Mucosa of descending colon (tissue), 3 donors: ENCODE measurements around the gene FRMD4A. TPM values are rescaled to one million over a fixed set of nuclear protein-coding genes. Genes with fewer than 3 reads are reported as not detected.
A peak's percentile ranks its signal among the peaks of the same experiment; 100 is the strongest.
"Not testable (repeated sequence)": the region's sequence is repeated elsewhere in the genome, so short reads cannot be mapped to it uniquely, and the experiment has no call there.

Source experiments
- ATAC-seq: fragments of 200-7000 bp; cut with Tn5 transposase; one replicate; pipeline ENCODE4 v1.9.1; 2020; ENCODE audit warnings: mild to moderate bottlenecking, moderate library complexity
- DNase-seq, 3 donors: peaks; one replicate each; pipeline ENCODE4 v3.0.0-alpha.2; 2020
- H3K36me3 ChIP-seq: fragments of 200-600 bp; one replicate; pipeline ENCODE4 v1.8.0; 2021; ENCODE audit warnings: low read depth, mild to moderate bottlenecking
- H3K4me1 ChIP-seq: fragments of 200-600 bp; one replicate; pipeline ENCODE4 v1.8.0; 2021; ENCODE audit warnings: low read depth, mild to moderate bottlenecking
- H3K4me3 ChIP-seq: fragments of 200-600 bp; one replicate; pipeline ENCODE4 v1.8.0; 2021; ENCODE audit warnings: mild to moderate bottlenecking
- H3K9me3 ChIP-seq: fragments of 200-600 bp; one replicate; pipeline ENCODE4 v1.8.0; 2021; ENCODE audit warnings: mild to moderate bottlenecking
- intact Hi-C, 2 donors: fragments of 100-400 bp; cut with DNase I in 1 of 2; cut with micrococcal nuclease in 1 of 2; formaldehyde crosslinking; loops; one replicate each; pipeline versions ENCODE4 v1.11.0 to v1.11.1; 2022; cut with DNase I, micrococcal nuclease
- total RNA-seq, 3 donors: library from RNA; stranded (reverse); fragmentation: NEBNext Ultra II Directional in 2 of 3; extraction: Animal tissue kit (Norgen Biotek cat#: 25700) in 2 of 3; gene quantifications; one replicate each; pipeline versions ENCODE4 v1.2.1 to v1.2.4, GENCODE V29; 2021 to 2023
- TF ChIP-seq, protein P1 (sequence below): fragments of 200-600 bp; IDR thresholded peaks from one replicate; pipeline ENCODE4 v1.8.0; 2022; ENCODE audit warnings: antibody characterized with exemption, mild to moderate bottlenecking
- donor health status: DM: no; HTN: no; CAD: no; lungs with moderate emphysema.
- donor health status: DM: no; HTN: no; CAD: no.
- donor health status: DM: no; HTN: yes; CAD: no.

The FRMD4A gene
- total RNA-seq, 3 donors from 2014 or later = 9.8 to 40.6 (median 17.2) TPM

DNA sequence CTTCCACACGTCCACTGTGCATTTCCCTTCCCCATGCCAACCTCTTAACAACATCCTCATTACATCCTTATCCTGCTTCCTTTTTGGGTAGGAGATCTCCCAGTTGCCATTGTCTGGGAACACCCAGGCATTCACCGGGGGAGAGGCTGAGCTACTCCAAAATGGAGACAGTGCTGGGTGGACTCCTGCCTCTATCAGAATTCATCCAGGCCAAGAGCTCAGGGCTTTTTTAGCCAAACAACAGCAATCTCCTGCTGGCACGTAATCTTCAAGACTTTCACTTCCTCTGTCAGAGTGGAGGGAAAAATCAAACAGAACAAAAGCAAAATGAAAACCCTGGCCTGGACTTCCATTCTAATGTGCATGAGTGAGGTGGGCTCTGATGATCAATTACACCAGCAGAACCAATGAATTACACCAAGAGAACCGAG lies 499.0 kb downstream of the FRMD4A start:
- Histone ChIP-seq H3K9me3 (no peaks in the 10 kb centered on the region), H3K4me1 (no peaks in the 10 kb centered on the region), H3K4me3 (no peak overlapping the region), H3K36me3 (no peaks in the 10 kb centered on the region)
- ATAC-seq (no peak), DNase-seq (peak in 1 of 3 donors; percentile 17)
- intact Hi-C loops = no loop called here
- TF ChIP-seq, protein P1, sequence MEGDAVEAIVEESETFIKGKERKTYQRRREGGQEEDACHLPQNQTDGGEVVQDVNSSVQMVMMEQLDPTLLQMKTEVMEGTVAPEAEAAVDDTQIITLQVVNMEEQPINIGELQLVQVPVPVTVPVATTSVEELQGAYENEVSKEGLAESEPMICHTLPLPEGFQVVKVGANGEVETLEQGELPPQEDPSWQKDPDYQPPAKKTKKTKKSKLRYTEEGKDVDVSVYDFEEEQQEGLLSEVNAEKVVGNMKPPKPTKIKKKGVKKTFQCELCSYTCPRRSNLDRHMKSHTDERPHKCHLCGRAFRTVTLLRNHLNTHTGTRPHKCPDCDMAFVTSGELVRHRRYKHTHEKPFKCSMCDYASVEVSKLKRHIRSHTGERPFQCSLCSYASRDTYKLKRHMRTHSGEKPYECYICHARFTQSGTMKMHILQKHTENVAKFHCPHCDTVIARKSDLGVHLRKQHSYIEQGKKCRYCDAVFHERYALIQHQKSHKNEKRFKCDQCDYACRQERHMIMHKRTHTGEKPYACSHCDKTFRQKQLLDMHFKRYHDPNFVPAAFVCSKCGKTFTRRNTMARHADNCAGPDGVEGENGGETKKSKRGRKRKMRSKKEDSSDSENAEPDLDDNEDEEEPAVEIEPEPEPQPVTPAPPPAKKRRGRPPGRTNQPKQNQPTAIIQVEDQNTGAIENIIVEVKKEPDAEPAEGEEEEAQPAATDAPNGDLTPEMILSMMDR = no peak

DNA sequence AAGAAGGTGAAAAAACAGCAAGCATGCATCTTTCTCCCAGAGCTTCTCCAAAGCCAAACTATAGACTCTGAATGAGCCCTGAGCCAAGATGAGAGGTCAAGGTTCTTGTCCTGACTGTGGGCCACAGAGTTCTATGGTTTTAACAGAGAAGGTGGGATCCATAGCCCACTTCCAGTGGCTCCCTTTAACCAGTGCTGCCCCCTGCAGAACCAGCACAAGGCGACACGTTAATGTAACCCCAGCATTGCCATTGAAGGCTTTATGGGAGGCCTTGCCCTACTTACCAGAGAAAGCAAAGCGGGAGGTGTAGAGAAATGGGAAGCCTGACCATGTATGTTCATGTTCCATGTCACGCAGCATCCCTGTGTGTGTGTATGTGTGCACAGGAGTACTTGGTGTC lies 500.3 kb downstream of the FRMD4A start:
- no peaks in the 10 kb centered on the region for H3K36me3 ChIP-seq
- no peak overlapping the region for H3K4me3 ChIP-seq
- intact Hi-C loops = no loop called here
- H3K9me3 ChIP-seq = no peaks in the 10 kb centered on the region
- DNase-seq = no peak
- no peaks in the 10 kb centered on the region for H3K4me1 ChIP-seq
- TF ChIP-seq, protein P1 = no peak
- ATAC-seq = no peak

DNA sequence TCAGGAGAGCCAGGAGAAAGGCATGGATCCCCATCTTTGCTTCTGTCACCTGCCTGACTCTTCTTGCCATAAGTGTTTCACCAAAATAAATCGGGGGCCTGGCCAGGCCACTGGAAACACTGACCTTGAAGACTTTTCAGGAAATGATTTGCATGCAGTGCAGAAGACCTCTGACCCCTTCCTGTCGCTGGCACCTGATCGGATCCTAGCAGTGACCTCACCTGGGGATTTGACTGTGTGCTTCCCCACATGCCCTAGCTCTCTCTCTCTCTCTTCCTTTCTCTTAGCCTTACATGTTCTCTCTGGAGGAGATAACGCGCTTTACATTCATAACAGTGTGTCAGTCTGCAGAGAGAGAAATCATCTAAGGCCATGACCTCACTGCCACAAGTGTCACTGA lies 500.9 kb downstream of the FRMD4A start:
- intact Hi-C loops = no loop called here

DNA sequence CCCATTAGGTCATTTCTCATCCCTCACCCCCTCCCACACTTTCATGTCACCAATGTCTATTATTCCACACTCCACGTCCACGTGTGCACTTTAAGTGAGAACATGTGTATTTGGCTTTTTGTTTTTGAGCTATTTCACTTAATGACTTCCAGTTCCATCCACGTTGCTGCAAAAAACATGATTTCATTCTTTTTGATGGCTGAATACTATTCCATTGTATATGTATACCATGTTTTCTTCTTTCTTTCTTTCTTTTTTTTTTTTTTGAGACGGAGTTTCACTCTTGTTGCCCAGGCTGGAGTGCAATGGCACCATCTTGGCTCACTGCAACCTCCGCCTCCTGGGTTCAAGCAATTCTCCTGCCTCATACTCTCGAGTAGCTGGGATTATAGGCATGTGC lies 502.4 kb downstream of the FRMD4A start:
- H3K36me3 ChIP-seq, ATAC-seq, intact Hi-C loops, H3K4me1 ChIP-seq, H3K4me3 ChIP-seq, H3K9me3 ChIP-seq, DNase-seq: not testable (repeated sequence)

More for the DNA sequence above, 500.9 kb downstream of the FRMD4A start:
- Histone ChIP-seq H3K4me1 (no peaks in the 10 kb centered on the region), H3K4me3 (no peak overlapping the region), H3K36me3 (no peaks in the 10 kb centered on the region), H3K9me3 (no peaks in the 10 kb centered on the region)
- TF ChIP-seq, protein P1 = no peak
- DNase-seq (no peak), ATAC-seq (no peak)

DNA sequence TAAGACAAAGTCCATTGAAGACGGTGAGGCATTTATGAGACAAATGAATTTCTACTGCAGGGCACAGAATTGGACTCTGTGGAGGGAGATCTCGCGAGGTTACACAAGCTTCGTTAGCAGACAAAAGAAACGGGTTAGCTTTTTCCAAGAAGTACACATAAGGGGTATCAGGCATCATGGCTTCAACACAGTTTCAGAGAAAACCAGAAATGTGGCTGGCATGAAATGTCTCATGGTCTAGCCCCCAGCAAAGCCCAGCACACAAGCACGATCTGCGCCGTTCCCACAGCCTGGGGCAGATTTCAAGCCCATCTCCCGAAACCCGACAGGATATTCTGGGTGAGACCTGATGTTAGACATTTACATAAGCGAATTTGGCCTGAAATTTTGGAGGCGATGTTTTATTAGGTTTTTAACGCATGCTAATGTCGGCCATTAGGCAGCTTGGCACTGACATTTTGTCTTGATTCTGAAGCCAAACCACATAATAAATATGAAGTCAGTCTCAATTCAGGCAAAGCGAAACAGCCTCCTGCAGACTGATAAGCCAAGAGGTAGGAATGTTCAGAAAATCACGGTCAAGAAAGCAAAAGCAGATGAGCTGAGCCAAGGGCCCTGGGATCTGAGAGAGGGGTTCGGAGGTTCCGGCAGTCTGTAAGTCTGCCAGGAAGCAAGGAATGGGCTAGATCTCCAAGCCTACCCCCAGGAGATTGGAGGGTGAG lies 503.5 kb downstream of the FRMD4A start:
- Histone ChIP-seq H3K4me3 (no peak overlapping the region), H3K9me3 (no peaks in the 10 kb centered on the region), H3K36me3 (no peaks in the 10 kb centered on the region), H3K4me1 (no peaks in the 10 kb centered on the region)
- intact Hi-C loops = no loop called here
- ATAC-seq = no peak
- TF ChIP-seq, protein P1 = no peak
- DNase-seq = no peak

DNA sequence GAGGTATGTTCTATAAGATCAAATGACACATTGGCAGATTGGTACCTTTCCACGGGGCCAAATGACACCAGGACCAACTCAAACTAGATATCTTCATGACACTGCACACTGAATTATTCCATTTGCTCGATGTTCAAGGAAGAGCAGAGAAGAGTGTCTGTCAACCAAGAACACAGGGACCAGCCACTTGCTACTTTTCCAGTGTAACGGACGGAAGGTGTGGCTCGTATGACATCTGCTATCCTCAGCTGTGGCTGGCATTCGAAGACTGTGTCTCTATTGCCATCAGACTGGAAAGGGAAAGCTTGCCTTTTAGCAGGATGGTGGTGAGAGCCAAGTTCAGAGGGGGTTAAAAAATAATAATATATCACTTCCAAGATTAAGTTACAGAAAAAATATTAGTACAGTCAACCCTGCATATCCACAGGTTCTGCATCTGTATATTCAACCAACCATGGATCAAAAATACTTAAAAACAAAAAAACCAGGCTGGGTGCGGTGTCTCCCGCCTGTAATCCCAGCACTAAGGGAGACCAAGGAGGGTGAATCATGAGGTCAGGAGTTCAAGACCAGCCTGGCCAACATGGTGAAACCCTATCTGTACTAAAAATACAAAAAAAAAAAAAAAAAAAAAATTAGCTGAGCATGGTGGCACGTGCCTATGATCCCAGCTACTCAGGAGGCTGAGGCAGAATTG lies 506.9 kb downstream of the FRMD4A start:
- TF ChIP-seq, protein P1 = no peak
- no peaks in the 10 kb centered on the region for H3K36me3 ChIP-seq
- ATAC-seq = no peak
- H3K4me3 ChIP-seq = no peak overlapping the region
- DNase-seq = no peak
- H3K4me1 ChIP-seq = no peaks in the 10 kb centered on the region
- no peaks in the 10 kb centered on the region for H3K9me3 ChIP-seq
- intact Hi-C loops = no loop called here
